Measurements from ENCODE around the gene COX6B2. TPM values are rescaled to one million over a fixed set of nuclear protein-coding genes. Genes with fewer than 3 reads are reported as not detected.

Gene COX6B2
- total and polyA plus RNA-seq, 2 of the 8 experiments (the other 6 are each of a cell fraction or from before 2014, with no cell fraction given): 4.9 to 6.4 TPM

DNA sequence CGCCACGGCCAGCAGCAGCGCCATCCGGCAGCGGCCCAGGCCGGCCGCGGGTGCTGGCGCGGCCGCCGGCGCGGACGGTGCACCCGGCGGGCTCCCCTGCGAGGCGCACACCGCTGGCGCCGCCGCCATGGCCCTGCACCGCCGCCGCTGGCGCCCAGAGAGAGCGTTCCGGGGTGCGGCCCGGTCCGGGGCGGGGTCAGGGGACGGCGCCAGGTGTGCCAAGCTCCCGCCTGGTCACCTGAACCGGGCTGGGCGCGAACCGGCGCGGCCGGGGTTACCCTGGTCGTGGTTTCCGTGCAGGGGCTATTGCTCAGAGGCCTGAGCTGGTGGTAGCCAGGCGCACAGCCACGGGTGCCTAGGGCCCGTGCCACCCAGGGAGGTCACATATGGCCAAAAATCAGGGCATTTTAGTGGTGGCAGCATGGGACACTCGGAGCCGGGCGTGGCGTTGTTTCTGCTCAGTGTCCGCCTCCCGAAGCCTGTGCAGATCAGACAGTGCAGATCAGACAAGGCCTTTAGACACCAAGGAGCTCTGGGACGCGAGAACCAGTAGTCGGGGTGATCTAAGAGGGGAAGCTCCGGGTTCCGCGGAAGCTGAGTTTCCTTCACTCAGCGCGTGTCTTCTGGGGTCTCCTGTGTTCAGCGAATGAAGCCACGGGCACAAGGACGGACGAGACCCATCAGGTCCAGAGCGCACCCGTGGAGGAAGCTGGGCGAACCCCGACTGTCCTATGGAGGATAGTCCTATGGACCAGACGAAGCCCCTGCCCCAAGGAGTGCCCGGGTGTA lies 29.8 kb upstream of the COX6B2 start, which contains the start of gene TMEM238 (continued):
- TF ChIP-seq KDM1A (IDR thresholded peaks at IDR 0.05; ENCODE audit: borderline replicate concordance, low read length): no peak
- no peak for TF ChIP-seq BCL11A (IDR thresholded peaks at IDR 0.05; ENCODE audit: low read depth in 2 of 2, low read length in 2 of 2)
- TF ChIP-seq KDM5A (IDR thresholded peaks at IDR 0.05; ENCODE audit: low read length): no peak
- TF ChIP-seq JUND (IDR thresholded peaks at IDR 0.05; ENCODE audit: low read length): no peak
- TF ChIP-seq TCF12 (IDR thresholded peaks at IDR 0.05; ENCODE audit: low read depth, low read length): no peak
- peak; percentile 26; the same call in 1 of the 2 replicates for TF ChIP-seq PHF8 (conservative IDR thresholded peaks at IDR 0.05; ENCODE audit: low read depth, low read length)
- no peak for TF ChIP-seq RBBP5 (IDR thresholded peaks at IDR 0.05; ENCODE audit: borderline replicate concordance, low read depth, low read length)
- TF ChIP-seq ZNF274 (IDR thresholded peaks at IDR 0.05; ENCODE audit: borderline replicate concordance, extremely low read depth, low read length): no peak

All from H1 (cell line).